Mesodermal cell (in vitro differentiated cells): ENCODE results near the gene PDZD2.

Experiments
- H3K27ac ChIP-seq: 2 replicates; pipeline ENCODE4 v1.7.0; 2013; ENCODE audit warnings: mild to moderate bottlenecking, low read depth, low read length, moderate library complexity; ENCODE audit not compliant: severe bottlenecking
- H3K36me3 ChIP-seq: 2 replicates; pipeline ENCODE4 v1.7.1; 2013; ENCODE audit warnings: mild to moderate bottlenecking, low read length, moderate library complexity; ENCODE audit not compliant: control insufficient read depth, insufficient read depth
- H3K4me1 ChIP-seq: one replicate; pipeline ENCODE4 v1.7.1; 2013; ENCODE audit warnings: mild to moderate bottlenecking, low read length; ENCODE audit not compliant: insufficient read depth, control insufficient read depth, poor library complexity, severe bottlenecking
- H3K4me3 ChIP-seq: 2 replicates; pipeline ENCODE4 v1.7.0; 2013; ENCODE audit warnings: low read length, control low read depth, mild to moderate bottlenecking; ENCODE audit not compliant: insufficient read depth, poor library complexity, severe bottlenecking; ENCODE audit errors: extremely low read depth
- H3K9me3 ChIP-seq: 2 replicates; pipeline ENCODE4 v1.7.1; 2013; ENCODE audit warnings: mild to moderate bottlenecking, low read length, moderate library complexity; ENCODE audit not compliant: control insufficient read depth
- WGBS, 2 experiments: methylation state at CpG; one replicate each; pipeline ENCODE4 v1.1.5; 2013; ENCODE audit warnings: missing lambda C conversion rate in 2 of 2; ENCODE audit not compliant: insufficient coverage in 2 of 2; 5-methylcytosine and 5-hydroxymethylcytosine counted together

The PDZD2 gene

GRCh38 chr5:31921852-31922305, 282.9 kb downstream of the PDZD2 start:
- Histone ChIP-seq H3K4me3 (no peak overlapping the region), H3K36me3 (no peaks in the 10 kb centered on the region), H3K27ac (peak overlapping the region; percentile 3), H3K4me1 (no peaks in the 10 kb centered on the region), H3K9me3 (no peaks in the 10 kb centered on the region)
- 100% methylated on average over 1 of the region's 3 CpGs; no CpG with 5 or more reads in 1 of the 2 experiments for WGBS, 2 experiments

GRCh38 chr5:31924005-31924404, 285.1 kb downstream of the PDZD2 start:
- Histone ChIP-seq H3K27ac (no peak overlapping the region), H3K9me3 (no peaks in the 10 kb centered on the region), H3K36me3 (no peaks in the 10 kb centered on the region), H3K4me1 (no peaks in the 10 kb centered on the region), H3K4me3 (no peak overlapping the region)
- 100% methylated on average over 4 to 5 of the region's 5 CpGs for WGBS, 2 experiments

GRCh38 chr5:31931874-31932273, 292.9 kb downstream of the PDZD2 start:
- no peak overlapping the region for H3K27ac ChIP-seq
- H3K36me3 ChIP-seq, result no peaks in the 10 kb centered on the region
- H3K9me3 ChIP-seq, result no peaks in the 10 kb centered on the region
- no peak overlapping the region for H3K4me3 ChIP-seq
- 96 to 100% methylated on average over 1 to 3 of the region's 4 CpGs for whole genome bisulfite sequencing, 2 experiments
- peaks cover 4% of the 10 kb centered on the region for H3K4me1 ChIP-seq

GRCh38 chr5:31934156-31934555, 295.2 kb downstream of the PDZD2 start:
- WGBS, 2 experiments, result 50 to 60% methylated on average over 2 of the region's 4 CpGs
- no peak overlapping the region for H3K27ac ChIP-seq
- no peak overlapping the region for H3K4me3 ChIP-seq
- H3K4me1 ChIP-seq, result peaks cover 4% of the 10 kb centered on the region
- no peaks in the 10 kb centered on the region for H3K36me3 ChIP-seq
- H3K9me3 ChIP-seq, result no peaks in the 10 kb centered on the region

GRCh38 chr5:31935496-31936369, 296.8 kb downstream of the PDZD2 start:
- no peak overlapping the region for H3K4me3 ChIP-seq
- H3K27ac ChIP-seq, result no peak overlapping the region
- no peaks in the 10 kb centered on the region for H3K36me3 ChIP-seq
- peaks cover 4% of the 10 kb centered on the region for H3K4me1 ChIP-seq
- WGBS, 2 experiments, result 94 to 100% methylated on average over 2 to 8 of the region's 10 CpGs
- no peaks in the 10 kb centered on the region for H3K9me3 ChIP-seq

- Histone ChIP-seq H3K27ac (no peak overlapping the region), H3K9me3 (no peaks in the 10 kb centered on the region), H3K4me3 (no peak overlapping the region), H3K4me1 (peaks cover 4% of the 10 kb centered on the region), H3K36me3 (no peaks in the 10 kb centered on the region)
- 66 to 91% methylated on average over 5 of the region's 5 CpGs for WGBS, 2 experiments
These were observed 297.8 kb downstream of the PDZD2 start for GRCh38 chr5:31936683-31937082.

- Histone ChIP-seq H3K4me1 (peaks cover 4% of the 10 kb centered on the region), H3K9me3 (no peaks in the 10 kb centered on the region), H3K27ac (no peak overlapping the region), H3K36me3 (no peaks in the 10 kb centered on the region), H3K4me3 (no peak overlapping the region)
- 89 to 97% methylated on average over 7 of the region's 7 CpGs for WGBS, 2 experiments
These were observed 298.3 kb downstream of the PDZD2 start for GRCh38 chr5:31937226-31937625.

GRCh38 chr5:31937703-31938102, 298.8 kb downstream of the PDZD2 start:
- H3K36me3 ChIP-seq, result no peaks in the 10 kb centered on the region
- no peak overlapping the region for H3K4me3 ChIP-seq
- no peaks in the 10 kb centered on the region for H3K9me3 ChIP-seq
- H3K27ac ChIP-seq, result no peak overlapping the region
- peaks cover 4% of the 10 kb centered on the region for H3K4me1 ChIP-seq
- 76 to 94% methylated on average over 3 to 4 of the region's 5 CpGs for WGBS, 2 experiments

- WGBS, 2 experiments, result 85 to 88% methylated on average over 3 to 4 of the region's 5 CpGs
- Histone ChIP-seq H3K36me3 (no peaks in the 10 kb centered on the region), H3K4me1 (peaks cover 2% of the 10 kb centered on the region), H3K9me3 (no peaks in the 10 kb centered on the region), H3K27ac (no peak overlapping the region), H3K4me3 (no peak overlapping the region)
These were observed 300.2 kb downstream of the PDZD2 start for GRCh38 chr5:31939151-31939550.

- Histone ChIP-seq H3K36me3 (no peaks in the 10 kb centered on the region), H3K9me3 (no peaks in the 10 kb centered on the region), H3K27ac (no peak overlapping the region), H3K4me1 (no peaks in the 10 kb centered on the region), H3K4me3 (no peak overlapping the region)
- 86 to 92% methylated on average over 2 to 3 of the region's 4 CpGs for WGBS, 2 experiments
These were observed 302.3 kb downstream of the PDZD2 start for GRCh38 chr5:31941151-31941755.

- H3K9me3 ChIP-seq, result no peaks in the 10 kb centered on the region
- 92 to 93% methylated on average over 11 of the region's 11 CpGs for WGBS, 2 experiments
These were observed 303.6 kb downstream of the PDZD2 start for GRCh38 chr5:31942546-31942945.

More at GRCh38 chr5:31942546-31942945, 303.6 kb downstream of the PDZD2 start:
- Histone ChIP-seq H3K4me1 (no peaks in the 10 kb centered on the region), H3K36me3 (no peaks in the 10 kb centered on the region), H3K4me3 (no peak overlapping the region), H3K27ac (no peak overlapping the region)
